SKM-1 (cell line): Measurements from ENCODE around the gene LY6G5B.
A peak's percentile ranks its signal among the peaks of the same experiment; 100 is the strongest.

Experiments
- DNase-seq: peaks from one replicate; lab custom pipeline; 2025; ENCODE audit not compliant: unreplicated experiment; lab: John Stamatoyannopoulos, UW

Gene LY6G5B

DNA sequence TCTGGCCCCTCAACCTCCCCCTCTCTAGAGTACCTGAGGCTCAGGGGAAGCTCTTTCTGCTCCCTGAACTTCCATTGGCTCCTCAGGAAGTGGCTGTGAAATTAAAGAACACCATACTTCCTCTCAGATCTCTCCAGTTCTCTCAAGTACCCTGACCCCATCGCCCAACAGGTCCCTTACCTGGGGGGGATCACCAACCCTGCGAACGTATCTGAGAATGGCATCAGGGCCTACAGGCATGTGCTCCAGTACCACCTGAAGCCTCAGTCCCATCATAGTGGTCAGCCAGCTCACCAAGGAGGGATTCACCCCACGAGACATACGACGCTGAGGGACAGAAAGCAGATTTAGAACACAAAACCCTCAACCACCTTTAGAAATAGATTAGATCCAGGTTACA is 29.2 kb upstream of the LY6G5B start:
- no peak for DNase-seq

DNA sequence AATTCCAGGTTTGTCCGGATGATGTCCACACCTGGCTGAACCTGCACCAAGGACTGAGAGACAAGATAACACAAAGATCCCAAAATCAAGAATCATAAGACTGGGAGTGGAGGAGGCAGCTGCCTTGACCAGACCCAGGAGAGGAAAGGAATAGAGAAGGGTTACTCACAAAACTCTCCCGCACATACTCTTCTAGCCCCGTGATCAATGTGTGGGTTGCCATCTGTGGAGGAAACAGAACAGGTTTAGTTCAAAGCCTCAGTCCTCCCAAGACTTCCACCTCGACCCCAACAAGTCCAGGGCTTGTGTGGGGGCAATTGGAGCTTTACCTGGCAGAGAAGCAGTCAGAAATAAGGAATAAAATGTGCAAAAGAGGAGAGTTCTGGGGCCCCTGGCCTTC is 28.4 kb upstream of the LY6G5B start:
- no peak for DNase-seq

- no peak for DNase-seq
Measured at GRCh38 chr6:31642798-31643570, 26.8 kb upstream of the LY6G5B start.

- DNase-seq = no peak
Measured at GRCh38 chr6:31643818-31644454, 25.8 kb upstream of the LY6G5B start.

GRCh38 chr6:31645325-31645724 is 24.5 kb upstream of the LY6G5B start:
- no peak for DNase-seq

GRCh38 chr6:31651602-31652191 is 18.1 kb upstream of the LY6G5B start:
- DNase-seq = peak; percentile 45

GRCh38 chr6:31652925-31653724 is 16.7 kb upstream of the LY6G5B start:
- peak; percentile 97 for DNase-seq

DNA sequence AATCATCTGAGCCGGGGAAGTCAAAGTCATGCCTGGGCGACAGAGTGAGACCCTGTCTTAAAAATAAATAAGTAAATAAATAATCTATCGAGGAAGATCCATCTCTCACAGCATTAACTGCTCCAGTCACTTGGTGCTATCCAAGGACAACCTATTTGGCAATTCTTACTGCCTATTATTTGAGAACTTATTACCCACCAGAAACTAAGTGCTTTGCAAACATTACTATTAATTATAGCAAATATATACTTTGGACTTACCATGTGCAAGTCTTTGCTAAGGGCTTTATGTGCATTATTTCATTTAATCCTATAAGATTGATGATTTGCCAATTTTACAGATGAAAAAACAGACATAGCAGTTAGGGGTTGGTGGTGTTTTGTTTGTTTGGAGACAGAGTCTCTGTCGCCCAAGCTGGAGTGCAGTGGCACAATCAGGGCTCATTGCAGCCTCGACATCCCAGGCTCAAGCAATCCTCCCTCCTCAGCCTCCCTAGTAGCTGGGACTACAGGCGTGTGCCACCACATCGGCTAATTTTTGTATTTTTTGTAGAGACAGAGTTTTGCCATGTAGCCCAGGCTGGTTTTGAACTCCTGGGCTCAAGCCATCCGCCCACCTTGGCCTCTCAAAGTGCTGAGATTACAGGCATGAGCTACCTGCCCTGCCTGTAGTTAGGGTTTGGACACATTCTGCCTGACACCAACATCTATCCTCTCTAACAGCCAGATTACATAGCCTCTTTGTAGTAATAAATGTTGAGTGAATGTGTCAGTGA is 15.0 kb upstream of the LY6G5B start:
- no peak for DNase-seq

DNA sequence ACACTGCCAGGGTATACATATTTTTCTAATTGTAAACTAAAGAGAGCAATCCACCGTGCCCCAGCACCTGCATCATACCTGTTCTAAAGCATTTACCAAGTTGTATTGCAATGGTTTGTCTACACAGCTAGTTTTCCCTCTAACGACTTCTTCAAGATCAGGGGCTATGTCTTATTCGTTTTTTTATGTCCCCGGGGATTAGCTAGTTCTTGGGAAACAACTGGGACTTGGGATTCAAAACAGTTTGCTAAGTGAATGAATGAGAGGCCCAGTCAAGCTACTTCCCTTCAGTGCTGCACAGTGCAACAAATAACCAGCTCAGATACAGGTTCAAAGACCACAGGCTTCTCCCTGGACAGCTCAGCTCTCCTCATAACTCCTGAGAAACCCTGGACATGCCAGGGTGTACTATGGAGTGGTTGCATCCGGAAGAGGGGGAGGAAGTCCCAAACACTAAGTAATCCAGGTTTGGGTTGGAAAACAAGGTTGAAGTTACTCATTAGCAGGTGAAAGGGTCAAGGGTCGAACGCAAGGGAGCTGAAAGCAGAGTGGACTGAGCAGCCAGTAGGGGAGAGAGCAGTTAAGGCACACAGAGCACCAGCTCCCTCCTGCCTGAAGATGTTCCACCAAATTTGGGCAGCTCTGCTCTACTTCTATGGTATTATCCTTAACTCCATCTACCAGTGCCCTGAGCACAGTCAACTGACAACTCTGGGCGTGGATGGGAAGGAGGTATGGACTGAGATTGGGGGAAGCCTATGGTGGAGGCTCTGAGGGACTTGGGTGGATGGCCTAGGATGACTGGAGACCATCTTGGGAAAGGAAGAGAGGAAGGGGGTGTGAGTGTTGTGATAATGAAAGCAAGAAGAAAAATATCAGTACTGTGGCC is 14.2 kb upstream of the LY6G5B start, which contains the start of gene APOM:
Gene APOM, plus strand, starts transcription at position 546 of the 889 bp plus-strand sequence. Its CDS starts 73 bp downstream, at position 619.
- DNase-seq = no peak

DNA sequence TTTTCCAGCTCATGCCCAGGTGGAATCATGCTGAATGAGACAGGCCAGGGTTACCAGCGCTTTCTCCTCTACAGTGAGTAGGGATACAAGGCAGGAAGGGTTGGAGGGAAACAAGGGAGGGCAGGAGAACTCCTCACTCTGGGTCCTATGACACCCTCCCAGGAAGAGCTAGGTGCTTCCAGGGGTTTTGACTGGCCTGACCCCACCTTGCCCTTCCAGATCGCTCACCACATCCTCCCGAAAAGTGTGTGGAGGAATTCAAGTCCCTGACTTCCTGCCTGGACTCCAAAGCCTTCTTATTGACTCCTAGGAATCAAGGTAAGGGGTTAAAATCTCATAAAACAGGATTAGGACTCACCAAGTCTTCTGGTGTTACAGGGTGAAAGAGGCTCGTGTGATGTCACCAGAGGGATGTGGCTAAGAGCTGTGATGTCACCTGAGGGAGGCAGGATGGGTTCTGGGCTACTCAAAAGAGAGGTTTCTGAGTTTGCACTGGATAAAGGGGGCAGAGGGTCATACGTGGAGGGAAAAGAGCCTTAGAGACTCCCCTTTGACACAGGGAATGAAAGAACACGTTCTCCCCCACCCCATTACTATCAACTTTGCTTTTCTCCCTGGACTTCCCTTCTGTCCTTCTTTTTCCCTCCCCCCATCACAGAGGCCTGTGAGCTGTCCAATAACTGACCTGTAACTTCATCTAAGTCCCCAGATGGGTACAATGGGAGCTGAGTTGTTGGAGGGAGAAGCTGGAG is 12.2 kb upstream of the LY6G5B start:
- DNase-seq = no peak

DNA sequence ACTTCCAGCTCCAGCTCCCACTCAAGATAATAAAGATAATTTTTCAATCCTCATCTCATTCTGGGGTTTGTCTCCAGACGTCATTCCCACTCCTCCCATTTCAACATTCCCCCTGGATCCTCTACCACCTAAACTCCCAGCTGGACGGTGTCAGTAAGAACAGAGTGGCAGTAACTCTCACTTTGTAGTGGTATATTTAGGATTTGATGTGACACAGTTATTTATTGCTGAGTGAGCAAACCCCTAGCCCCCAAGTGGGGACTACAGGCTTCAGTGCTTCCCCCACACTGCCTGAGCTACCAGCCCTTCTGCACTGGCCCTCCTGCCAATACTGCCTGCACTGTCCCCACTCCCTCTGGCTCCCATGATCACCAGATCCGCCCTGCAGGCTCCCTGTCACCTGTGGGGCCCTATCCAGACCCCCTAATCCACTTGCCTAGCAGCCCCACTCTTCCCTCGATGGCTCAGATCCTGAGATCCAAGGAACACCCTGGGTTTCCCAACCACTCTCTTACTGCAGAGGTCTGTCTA is 11.6 kb upstream of the LY6G5B start:
- no peak for DNase-seq

- DNase-seq = no peak
Measured at GRCh38 chr6:31658983-31659648, 10.7 kb upstream of the LY6G5B start.

DNA sequence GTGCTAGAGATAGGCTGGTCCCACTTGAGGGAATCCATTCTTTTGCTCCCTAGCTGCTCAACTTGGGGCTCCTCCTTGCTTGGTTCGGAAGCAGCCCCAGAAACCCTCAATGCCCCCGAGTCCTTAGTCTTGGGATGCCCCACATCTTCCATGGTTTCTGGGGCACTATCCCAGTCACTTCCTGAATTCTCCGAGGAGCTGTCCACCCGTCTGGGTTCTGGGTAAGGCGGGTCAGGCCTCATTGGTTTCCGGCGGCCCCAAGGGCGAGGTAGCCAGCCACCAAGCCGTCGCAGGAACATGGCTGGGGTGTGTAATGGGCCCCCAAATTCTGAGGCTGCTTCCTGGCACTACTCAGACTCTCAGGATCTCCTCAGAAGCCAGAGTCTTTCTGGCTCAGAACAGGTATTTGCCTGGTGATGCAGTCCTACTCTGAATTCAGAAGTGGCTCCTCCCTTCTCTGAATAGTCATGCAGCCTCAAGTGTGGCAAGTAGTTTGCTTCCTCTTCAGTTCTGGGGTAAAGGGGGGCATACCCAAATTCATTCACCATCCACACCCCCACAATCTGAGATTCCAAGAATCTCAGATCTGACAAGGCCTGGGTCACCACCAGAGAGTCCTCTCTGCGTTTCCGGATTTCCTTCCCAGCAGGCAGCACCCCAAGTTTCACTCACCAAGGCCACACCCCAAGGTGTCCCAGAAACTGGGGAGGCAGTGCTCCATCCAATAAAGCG is 10.0 kb upstream of the LY6G5B start:
- no peak for DNase-seq

- peak; percentile 20 for DNase-seq
Measured at GRCh38 chr6:31660381-31661261, 9.2 kb upstream of the LY6G5B start, which contains the start of gene C6orf47. C6orf47 (minus strand) TSS chr6:31660778; CDS start chr6:31659947, 831 bp downstream.

GRCh38 chr6:31661262-31662123 is 8.3 kb upstream of the LY6G5B start:
- DNase-seq = no peak
